Neuronal stem cell (in vitro differentiated cells): ENCODE data around the gene ECPAS.
"Not testable (repeated sequence)": the region's sequence is repeated elsewhere in the genome, so short reads cannot be mapped to it uniquely, and the experiment has no call there.

Experiments used
- DNase-seq: peaks from one replicate; pipeline ENCODE4 v3.0.0-alpha.2; 2013; ENCODE audit warnings: low spot score
- H2AFZ ChIP-seq: one replicate; pipeline ENCODE4 v1.6.1; 2013; ENCODE audit warnings: mild to moderate bottlenecking, low read length, inconsistent platforms
- H2AK5ac ChIP-seq: 2 replicates; pipeline ENCODE4 v1.6.1; 2013; ENCODE audit warnings: low read depth, mild to moderate bottlenecking, inconsistent platforms, low read length, moderate library complexity, mixed read lengths
- H2BK120ac ChIP-seq: 2 replicates; pipeline ENCODE4 v1.6.1; 2013; ENCODE audit warnings: low read depth, mild to moderate bottlenecking, inconsistent platforms, low read length, moderate library complexity, mixed read lengths
- H2BK12ac ChIP-seq: one replicate; pipeline ENCODE4 v1.6.1; 2013; ENCODE audit warnings: low read length, inconsistent platforms
- H2BK15ac ChIP-seq: 2 replicates; pipeline ENCODE4 v1.6.1; 2013; ENCODE audit warnings: mild to moderate bottlenecking, low read length, inconsistent platforms, mixed read lengths
- H2BK5ac ChIP-seq: one replicate; pipeline ENCODE4 v1.6.1; 2013; ENCODE audit warnings: inconsistent platforms, mild to moderate bottlenecking, low read length, moderate library complexity
- H3K14ac ChIP-seq: one replicate; pipeline ENCODE4 v1.6.1; 2013; ENCODE audit warnings: low read length, inconsistent platforms
- H3K18ac ChIP-seq: 2 replicates; pipeline ENCODE4 v1.6.1; 2013; ENCODE audit warnings: low read length, inconsistent platforms
- H3K23ac ChIP-seq: 2 replicates; pipeline ENCODE4 v1.6.1; 2013; ENCODE audit warnings: low read depth, mild to moderate bottlenecking, mixed read lengths, low read length, inconsistent platforms; ENCODE audit not compliant: poor library complexity
- H3K27ac ChIP-seq: replicated peaks from 3 replicates; pipeline ENCODE4 v1.5.1; 2013; ENCODE audit warnings: low read length, inconsistent platforms
- H3K27me3 ChIP-seq, 3 experiments: 2 replicates each; pipeline ENCODE4 v1.6.1; 2013; ENCODE audit warnings: low read length in 3 of 3, mild to moderate bottlenecking in 2 of 3, inconsistent platforms in 1 of 3, low read depth in 1 of 3, mixed read lengths in 1 of 3, moderate library complexity in 1 of 3; ENCODE audit not compliant: control insufficient read depth in 3 of 3, insufficient read depth in 3 of 3
- H3K36me3 ChIP-seq, 2 donors: replicated peaks in 1 of 2; 2 replicates each; pipeline ENCODE4 v1.6.1; 2013; ENCODE audit warnings: low read length in 2 of 2; ENCODE audit not compliant: control insufficient read depth in 2 of 2, insufficient read depth in 2 of 2
- H3K4ac ChIP-seq: 2 replicates; pipeline ENCODE4 v1.6.1; 2013; ENCODE audit warnings: inconsistent platforms, mild to moderate bottlenecking, low read length, moderate library complexity
- H3K4me1 ChIP-seq, 2 donors: 1 replicate in 1 of 2; 2 replicates in 1 of 2; pipeline ENCODE4 v1.6.1; 2013; ENCODE audit warnings: low read length in 2 of 2, low read depth in 1 of 2; ENCODE audit not compliant: control insufficient read depth in 2 of 2, insufficient read depth in 1 of 2
- H3K4me2 ChIP-seq: one replicate; pipeline ENCODE4 v1.6.1; 2013; ENCODE audit warnings: mild to moderate bottlenecking, low read length, inconsistent platforms; ENCODE audit not compliant: insufficient read depth, poor library complexity, severe bottlenecking
- H3K4me3 ChIP-seq, 2 donors: 2 replicates each; pipeline ENCODE4 v1.5.1; 2013; ENCODE audit warnings: low read length in 2 of 2, mild to moderate bottlenecking in 2 of 2, inconsistent platforms in 1 of 2, moderate library complexity in 1 of 2
- H3K79me1 ChIP-seq: one replicate; pipeline ENCODE4 v1.6.1; 2013; ENCODE audit warnings: low read depth, mild to moderate bottlenecking, inconsistent platforms, low read length, moderate library complexity
- H3K9ac ChIP-seq: one replicate; pipeline ENCODE4 v1.6.1; 2013; ENCODE audit warnings: mild to moderate bottlenecking, low read depth, low read length, inconsistent platforms; ENCODE audit not compliant: poor library complexity
- H3K9me3 ChIP-seq, 2 donors: replicated peaks in 1 of 2; 2 replicates each; pipeline versions ENCODE3 to v1.6.1; 2013; ENCODE audit warnings: low read length in 2 of 2, mild to moderate bottlenecking in 2 of 2, inconsistent platforms in 1 of 2, low read depth in 1 of 2, mixed read lengths in 1 of 2, moderate library complexity in 1 of 2; ENCODE audit not compliant: control insufficient read depth in 2 of 2, insufficient read depth in 1 of 2
- H4K8ac ChIP-seq: one replicate; pipeline ENCODE4 v1.6.1; 2013; ENCODE audit warnings: low read depth, mild to moderate bottlenecking, inconsistent platforms, low read length, moderate library complexity
- H4K91ac ChIP-seq: one replicate; pipeline ENCODE4 v1.6.1; 2013; ENCODE audit warnings: low read length, low read depth, mild to moderate bottlenecking, inconsistent platforms; ENCODE audit not compliant: poor library complexity
- WGBS, 2 donors: extraction: QIAGEN DNeasy Blood & Tissue Kit; methylation state at CpG; one replicate each; pipeline ENCODE4 v1.1.7; 2013; ENCODE audit warnings: missing lambda C conversion rate in 2 of 2, mixed read lengths in 1 of 2; ENCODE audit not compliant: insufficient read length in 2 of 2, insufficient replicate concordance in 1 of 2; ENCODE audit errors: extremely low coverage in 2 of 2; 5-methylcytosine and 5-hydroxymethylcytosine counted together

Gene ECPAS

DNA sequence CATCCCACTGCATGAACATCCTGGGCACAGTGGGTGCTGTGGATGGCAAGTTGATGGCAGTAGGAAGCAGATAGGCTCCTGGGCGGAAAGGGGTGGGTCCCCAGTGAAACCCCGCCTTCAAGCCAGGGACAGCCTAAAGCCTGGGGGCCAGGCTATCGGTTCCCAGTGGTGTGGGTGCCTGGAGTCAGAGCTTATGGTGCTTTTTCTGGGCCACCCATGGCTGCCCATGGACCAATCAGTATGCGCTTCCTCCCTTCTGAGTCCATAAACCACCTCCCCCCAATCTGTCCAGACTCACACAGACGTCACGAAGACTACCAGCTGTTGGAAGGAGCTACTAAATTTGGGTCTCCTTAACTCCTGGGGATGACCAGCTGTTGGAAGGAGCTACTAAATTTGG is 17.5 kb upstream of the ECPAS start:
- Histone ChIP-seq H3K36me3 (no peaks in the 10 kb centered on the region), H3K9me3 (no peaks in the 10 kb centered on the region), H2BK5ac (no peak overlapping the region), H4K8ac (no peak overlapping the region), H2BK15ac (no peak overlapping the region), H4K91ac (no peak overlapping the region), H3K4ac (no peak overlapping the region), H2AFZ (no peak overlapping the region), H3K23ac (peak overlapping the region; percentile 8), H3K9ac (no peak overlapping the region), H3K79me1 (no peaks in the 10 kb centered on the region), H2AK5ac (no peak overlapping the region), H3K4me1 (no peaks in the 10 kb centered on the region), H3K4me3 (peak overlapping the region in 1 of 2 donors; percentile 33), H2BK12ac (no peak overlapping the region), H3K18ac (no peak overlapping the region), H3K4me2 (no peak overlapping the region), H2BK120ac (no peak overlapping the region), H3K27ac (no peak overlapping the region), H3K14ac (no peak overlapping the region), H3K27me3 (no peaks in the 10 kb centered on the region)
- DNase-seq: no peak
- no CpG with 5 or more reads among the region's 6 CpGs for whole genome bisulfite sequencing, 2 donors

DNA sequence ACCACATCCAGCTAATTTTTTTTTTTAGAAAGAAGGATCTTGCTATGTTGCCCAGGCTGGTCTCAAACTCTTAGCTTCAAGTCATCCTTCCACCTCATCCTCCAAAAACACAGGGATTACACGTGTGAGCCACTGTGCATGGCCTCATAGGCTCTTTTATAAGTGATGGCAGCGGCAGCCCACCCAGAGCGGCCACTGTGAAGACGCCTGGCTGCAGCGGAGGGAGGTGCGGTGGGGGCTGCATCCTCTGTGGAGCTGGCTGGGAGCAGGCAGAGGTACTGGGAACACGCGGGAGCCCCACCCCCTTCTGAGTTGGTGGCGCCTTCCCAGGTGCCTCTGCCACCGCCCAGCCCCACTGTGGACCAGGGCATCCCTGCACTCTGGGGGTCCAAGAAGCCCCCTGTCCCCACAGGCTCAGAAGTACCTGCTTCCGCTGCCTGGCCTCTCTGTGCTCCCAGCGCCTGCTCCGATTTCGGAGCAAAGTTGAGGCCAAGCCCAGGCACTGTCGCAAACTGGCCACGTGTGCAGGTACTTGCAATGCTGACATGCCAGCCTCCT is 16.9 kb upstream of the ECPAS start:
- Histone ChIP-seq H3K4me3 (peak overlapping the region in 1 of 2 donors; percentile 33), H2BK12ac (no peak overlapping the region), H3K9ac (no peak overlapping the region), H3K27me3 (no peaks in the 10 kb centered on the region), H3K4me1 (no peaks in the 10 kb centered on the region), H3K9me3 (no peaks in the 10 kb centered on the region), H2BK120ac (no peak overlapping the region), H3K23ac (peak overlapping the region; percentile 8), H3K36me3 (no peaks in the 10 kb centered on the region), H2AFZ (no peak overlapping the region), H2BK5ac (no peak overlapping the region), H3K18ac (no peak overlapping the region), H3K14ac (peak overlapping the region; percentile 84), H3K79me1 (no peaks in the 10 kb centered on the region), H4K8ac (no peak overlapping the region), H3K4ac (no peak overlapping the region), H2AK5ac (no peak overlapping the region), H3K27ac (no peak overlapping the region), H3K4me2 (no peak overlapping the region), H4K91ac (no peak overlapping the region), H2BK15ac (no peak overlapping the region)
- WGBS, 2 donors: no CpG with 5 or more reads among the region's 16 CpGs
- DNase-seq: no peak

DNA sequence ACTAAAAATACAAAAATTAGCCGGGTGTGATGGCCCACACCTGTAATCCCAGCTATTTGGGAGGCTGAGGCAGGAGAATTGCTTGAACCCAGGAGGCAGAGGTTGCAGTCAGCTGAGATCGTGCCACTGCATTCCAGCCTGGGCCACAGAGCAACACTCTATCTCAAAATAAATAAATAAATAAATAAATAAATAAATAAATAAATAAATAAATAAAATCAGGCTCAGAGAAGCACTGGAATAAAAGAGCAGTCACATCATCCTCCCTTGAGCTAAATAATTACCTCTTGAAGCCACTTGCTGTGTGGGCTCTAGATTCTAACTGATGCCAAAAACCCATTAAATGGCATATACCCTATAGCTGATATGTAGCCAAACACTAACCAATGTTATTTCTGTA is 13.0 kb upstream of the ECPAS start:
- H3K27me3 ChIP-seq, H3K4me2 ChIP-seq, H3K23ac ChIP-seq, DNase-seq, H3K14ac ChIP-seq, H2BK12ac ChIP-seq, H3K27ac ChIP-seq, H3K9me3 ChIP-seq, H2BK120ac ChIP-seq, H3K79me1 ChIP-seq, H2BK15ac ChIP-seq, H3K4me3 ChIP-seq, H4K91ac ChIP-seq, H3K4me1 ChIP-seq, H4K8ac ChIP-seq, H2AFZ ChIP-seq, H3K36me3 ChIP-seq, H2BK5ac ChIP-seq, H3K18ac ChIP-seq, H3K4ac ChIP-seq, H3K9ac ChIP-seq, H2AK5ac ChIP-seq: not testable (repeated sequence)
- WGBS, 2 donors: no CpG with 5 or more reads among the region's 2 CpGs

DNA sequence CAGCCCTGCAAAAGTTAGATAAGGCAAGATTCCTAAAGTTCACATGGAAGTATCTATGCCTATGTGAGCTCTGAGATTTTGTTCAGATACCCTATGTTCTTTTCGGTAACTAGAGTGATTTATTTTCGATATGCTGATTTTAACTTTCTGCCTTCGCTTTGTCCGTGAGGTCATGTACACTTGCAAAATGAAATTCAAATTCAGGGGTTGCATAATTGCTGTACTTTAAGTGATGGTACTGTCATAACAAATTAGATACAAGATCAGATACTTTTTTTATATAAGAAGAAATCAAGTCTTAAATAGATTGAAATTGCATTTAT is 350 bp upstream of the ECPAS start:
- Histone ChIP-seq H3K23ac (no peak overlapping the region), H2BK12ac (no peak overlapping the region), H3K18ac (peak overlapping the region; percentile 96), H4K8ac (no peak overlapping the region), H3K4me3 (peak overlapping the region; percentile 96 to 99), H2AK5ac (no peak overlapping the region), H3K36me3 (no peaks in the 10 kb centered on the region), H2BK120ac (no peak overlapping the region), H3K9me3 (no peaks in the 10 kb centered on the region), H3K14ac (no peak overlapping the region), H3K79me1 (no peaks in the 10 kb centered on the region), H3K4me2 (peak overlapping the region; percentile 62), H2BK15ac (no peak overlapping the region), H3K4me1 (peaks cover 3 to 4% of the 10 kb centered on the region in 2 donors), H3K27ac (peak overlapping the region; percentile 97), H4K91ac (no peak overlapping the region), H3K27me3 (no peaks in the 10 kb centered on the region), H2BK5ac (no peak overlapping the region), H3K4ac (no peak overlapping the region), H3K9ac (peak overlapping the region; percentile 91), H2AFZ (peak overlapping the region; percentile 95)
- no CpG with 5 or more reads among the region's 4 CpGs for WGBS, 2 donors
- no peak for DNase-seq
